ENCODE measurements around the gene FSTL4.
A peak's percentile ranks its signal among the peaks of the same experiment; 100 is the strongest.

The FSTL4 gene

GRCh38 chr5:133364936-133365707 is 247.2 kb downstream of the FSTL4 start:
- DNase-seq, result peak; percentile 56

- no peak for DNase-seq
Measured at GRCh38 chr5:133363807-133364587, 248.3 kb downstream of the FSTL4 start.

GRCh38 chr5:133362438-133362837 is 249.9 kb downstream of the FSTL4 start:
- no peak for DNase-seq

DNA sequence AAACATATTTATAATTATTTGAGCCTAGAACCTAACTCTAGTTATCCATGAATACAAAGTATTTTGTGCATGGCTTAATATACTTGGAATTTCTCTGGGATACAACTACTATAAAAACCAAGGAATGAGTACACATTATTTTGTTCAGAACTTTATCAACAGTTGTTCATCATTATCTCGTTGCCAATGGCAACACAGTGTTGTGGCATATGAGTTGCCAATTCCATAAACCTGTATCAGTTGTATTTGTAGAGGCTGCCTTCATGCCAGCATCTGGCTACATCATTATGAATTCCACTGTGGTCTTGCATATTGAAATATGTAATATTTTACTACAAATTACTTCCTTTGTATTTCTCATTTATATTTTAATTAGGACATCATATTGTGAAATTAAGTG is 250.4 kb downstream of the FSTL4 start:
- DNase-seq, result no peak

DNA sequence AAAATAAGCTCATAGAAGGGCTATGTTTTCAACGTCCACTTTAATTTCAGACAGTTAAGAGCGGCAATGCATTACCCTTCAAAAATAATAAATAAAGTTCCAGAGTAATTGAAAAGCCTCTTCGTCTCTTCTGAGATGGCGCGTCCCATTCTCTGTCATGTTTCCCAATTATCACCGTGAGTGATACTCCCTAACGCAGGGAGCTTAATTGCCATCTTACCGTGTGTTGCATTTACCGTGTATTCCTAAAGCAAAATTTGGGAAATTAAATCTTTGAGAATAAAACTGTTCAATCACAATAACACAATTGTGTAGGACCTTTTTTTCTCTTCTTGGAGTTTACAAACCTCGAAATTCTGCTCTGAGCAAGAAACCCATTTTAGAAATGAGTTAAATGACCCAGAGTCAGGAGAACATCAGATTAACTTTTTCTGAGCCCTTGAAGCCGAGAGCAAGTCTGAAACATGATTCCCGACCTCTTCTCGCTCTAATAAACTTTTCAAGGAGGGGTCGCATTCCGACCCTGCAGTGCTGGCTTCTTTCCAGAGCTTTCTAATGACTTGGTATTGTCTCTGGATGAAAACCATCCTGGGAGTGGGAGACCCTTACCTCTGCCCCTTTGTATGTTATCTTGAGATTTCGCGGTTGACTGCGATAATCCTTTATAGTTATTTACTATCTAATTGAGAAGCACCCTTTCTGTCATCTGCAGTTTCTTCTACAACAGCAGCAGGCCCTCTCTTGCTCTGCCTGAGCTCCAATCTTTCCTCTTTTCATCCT is 251.5 kb downstream of the FSTL4 start:
- peak; percentile 60 for DNase-seq

DNA sequence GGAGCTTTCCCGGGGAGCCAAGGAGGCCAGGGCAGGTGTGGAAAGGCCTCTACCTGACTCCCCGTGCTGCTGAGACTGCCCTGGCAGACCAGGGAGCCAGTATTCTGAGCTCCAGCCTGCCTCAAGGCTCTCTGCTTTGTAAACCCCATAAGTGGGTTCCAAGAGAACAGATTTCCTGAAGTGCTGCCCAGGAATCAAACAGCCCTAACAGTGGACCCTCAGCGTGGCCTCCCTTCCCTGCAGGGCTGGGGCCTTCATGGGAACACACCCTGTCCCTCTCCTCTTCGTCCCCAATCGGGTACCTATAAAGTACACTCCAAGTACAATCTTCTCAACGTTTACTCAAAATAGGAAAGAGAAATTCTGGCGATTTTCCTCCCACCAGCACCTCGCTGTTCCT is 252.5 kb downstream of the FSTL4 start:
- DNase-seq, result no peak

- DNase-seq, result no peak
Measured at GRCh38 chr5:133358271-133358670, 254.1 kb downstream of the FSTL4 start.

DNA sequence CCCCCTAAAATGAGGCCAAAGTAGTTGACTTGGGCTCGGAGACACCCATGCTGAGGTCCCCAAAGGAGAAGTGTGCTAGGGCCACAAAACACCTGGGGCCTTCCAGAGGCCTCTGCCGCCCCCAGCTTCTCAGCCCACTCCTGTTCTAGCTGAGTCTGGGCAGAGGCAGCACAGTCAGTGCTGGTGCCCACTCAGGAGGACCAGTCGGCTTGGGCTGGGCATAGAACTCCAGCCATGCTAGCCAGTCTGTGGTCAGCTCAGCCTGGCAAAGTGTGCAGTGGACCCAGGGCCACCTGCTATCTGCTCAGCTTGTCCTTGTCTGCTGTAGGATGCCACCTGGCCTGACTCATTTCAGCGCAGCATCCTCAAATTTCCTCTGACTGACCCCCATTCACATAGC is 254.6 kb downstream of the FSTL4 start:
- no peak for DNase-seq

DNA sequence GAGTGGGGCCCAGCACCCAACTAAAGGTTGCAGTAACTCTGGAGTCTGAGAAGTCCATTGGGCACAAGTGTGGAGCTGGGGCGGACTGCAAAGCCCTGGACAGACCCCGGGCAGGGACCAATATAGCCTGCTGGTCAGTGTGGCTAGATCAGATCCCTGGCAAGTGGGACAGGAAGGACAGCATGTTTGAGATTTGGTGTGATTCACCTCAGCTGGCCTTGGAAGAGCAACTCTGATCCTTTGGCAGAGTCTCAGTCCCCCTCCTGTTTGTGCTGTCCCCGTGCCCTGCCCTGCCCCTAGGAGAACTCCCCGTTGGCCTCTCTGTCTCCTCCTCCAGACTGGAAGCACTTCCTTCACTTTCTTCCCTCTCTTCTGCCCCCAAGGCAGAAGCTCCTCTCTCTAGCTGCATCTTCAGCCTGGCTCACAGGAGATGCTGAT is 255.3 kb downstream of the FSTL4 start:
- DNase-seq, result no peak

GRCh38 chr5:133356396-133356983 is 255.9 kb downstream of the FSTL4 start:
- no peak for DNase-seq

DNA sequence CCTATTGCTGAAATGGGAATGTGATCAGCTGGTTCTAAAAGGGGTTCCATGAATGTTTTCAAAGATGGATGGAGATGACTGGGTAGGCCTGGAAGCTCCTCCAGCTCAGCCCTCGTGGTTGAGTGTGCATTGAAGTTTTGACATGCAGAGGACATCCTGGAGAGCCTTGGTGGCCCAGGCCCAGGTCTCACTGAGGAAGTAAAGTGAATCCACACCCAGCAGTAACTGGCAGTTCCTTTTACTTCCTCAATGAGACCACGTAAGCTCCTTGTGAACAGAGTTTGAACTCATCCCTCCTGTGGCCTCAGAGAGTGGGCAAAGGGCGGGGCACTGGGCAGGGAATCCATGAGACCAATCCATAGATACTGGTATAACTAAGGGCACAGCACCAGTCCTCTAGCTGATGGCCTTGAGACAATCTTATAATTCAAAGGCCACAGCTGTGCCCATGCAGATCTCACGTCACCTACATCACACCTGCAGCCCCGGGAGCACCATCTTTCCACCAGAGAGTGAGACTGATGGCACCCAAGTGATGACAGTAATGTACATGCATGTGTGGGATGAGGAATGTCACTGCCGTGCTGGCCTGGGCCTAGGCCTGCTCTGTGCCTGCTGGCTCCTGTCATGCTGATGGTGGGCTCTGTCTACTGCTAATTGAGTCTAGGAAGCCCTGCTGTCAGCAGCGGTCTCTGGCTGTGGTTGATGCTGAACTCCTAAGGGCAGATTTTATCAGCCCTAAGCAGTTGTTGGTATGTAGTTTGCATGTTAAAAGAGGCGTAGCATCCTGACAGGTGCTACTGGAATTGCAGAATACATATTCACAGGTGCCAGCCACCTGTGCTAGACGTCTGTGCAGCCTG is 257.8 kb downstream of the FSTL4 start:
- no peak for DNase-seq

DNA sequence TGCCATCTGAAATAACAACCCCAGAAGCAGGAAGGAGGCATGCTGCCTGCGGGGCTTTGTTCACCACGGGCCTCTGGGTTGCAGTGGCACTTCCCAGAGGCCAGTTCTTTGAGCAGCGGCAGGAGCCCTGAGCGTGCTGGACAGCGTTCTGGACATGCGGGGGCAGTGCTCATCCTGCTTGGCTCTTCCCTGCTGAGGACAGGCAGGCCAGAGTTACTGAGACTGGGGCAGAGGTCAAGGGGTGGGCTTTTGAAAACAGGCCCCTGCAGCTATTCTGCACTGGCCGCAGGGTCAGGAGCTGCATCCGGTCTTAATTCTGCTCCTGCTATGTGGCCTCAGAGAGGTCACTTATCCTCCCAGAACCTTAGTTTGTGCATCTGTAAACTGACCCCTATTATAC is 258.6 kb downstream of the FSTL4 start:
- no peak for DNase-seq

- no peak for DNase-seq
Measured at GRCh38 chr5:133348406-133348805, 263.9 kb downstream of the FSTL4 start.

DNA sequence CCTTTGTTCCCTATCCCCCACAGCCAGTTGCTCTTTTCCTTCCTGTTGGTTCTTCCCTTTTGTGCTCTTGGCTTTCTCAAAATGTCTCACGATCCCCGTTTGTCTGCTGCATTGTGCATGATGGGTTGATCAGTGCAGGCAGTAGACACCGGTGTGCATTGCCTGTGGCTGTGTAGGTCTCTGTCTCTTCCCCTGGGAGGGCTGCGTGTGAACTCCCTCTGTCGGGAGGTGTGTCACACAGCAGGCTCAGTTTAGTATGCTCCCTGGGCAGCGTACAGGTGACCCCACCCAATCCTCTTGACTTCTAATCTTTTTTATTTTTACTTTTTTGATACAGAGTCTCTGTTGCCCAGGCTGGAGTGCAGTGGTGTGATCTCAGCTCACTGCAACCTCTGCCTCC is 265.3 kb downstream of the FSTL4 start:
- no peak for DNase-seq

GRCh38 chr5:133344266-133344665 is 268.1 kb downstream of the FSTL4 start:
- no peak for DNase-seq

DNA sequence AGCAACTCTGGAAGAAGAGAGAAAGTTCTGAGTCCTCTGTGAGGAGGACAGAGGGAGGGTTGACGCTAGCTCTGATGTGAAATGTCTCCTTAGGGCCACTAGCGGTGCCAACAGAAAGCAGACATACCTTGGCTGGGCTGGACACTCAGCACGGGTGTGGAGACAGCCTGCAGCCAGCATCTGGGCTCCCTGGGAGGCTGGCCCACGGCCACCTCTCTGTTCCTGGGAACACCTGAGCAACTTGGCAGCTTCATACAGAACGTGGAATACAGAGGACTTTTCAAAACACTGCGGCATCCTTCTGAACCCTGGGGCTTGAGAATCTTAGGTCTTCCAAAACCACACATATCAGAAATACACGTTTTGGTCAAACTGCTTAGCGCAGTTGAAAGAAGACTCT is 269.1 kb downstream of the FSTL4 start:
- no peak for DNase-seq

GRCh38 chr5:133341915-133342710 is 270.2 kb downstream of the FSTL4 start:
- DNase-seq, result no peak

DNA sequence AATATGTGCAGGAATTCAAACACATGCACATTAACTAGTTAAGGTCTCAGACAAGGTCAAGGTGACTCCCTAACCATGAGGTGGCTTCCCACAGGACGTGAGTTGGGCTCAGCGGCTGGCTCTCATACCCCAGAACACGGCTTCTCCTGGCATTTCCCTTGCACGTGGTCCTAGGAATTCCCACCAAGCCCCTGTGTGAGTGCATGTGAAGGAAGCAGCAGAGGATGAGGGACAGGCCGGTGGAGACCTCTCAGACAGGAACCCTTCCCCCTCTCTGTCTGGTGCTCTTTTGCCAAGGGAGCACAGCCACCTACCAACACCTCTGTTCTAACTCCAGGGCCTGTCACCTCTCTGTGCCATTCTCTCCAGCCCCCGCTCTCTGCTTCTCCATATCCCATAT is 271.0 kb downstream of the FSTL4 start:
- DNase-seq, result no peak

DNA sequence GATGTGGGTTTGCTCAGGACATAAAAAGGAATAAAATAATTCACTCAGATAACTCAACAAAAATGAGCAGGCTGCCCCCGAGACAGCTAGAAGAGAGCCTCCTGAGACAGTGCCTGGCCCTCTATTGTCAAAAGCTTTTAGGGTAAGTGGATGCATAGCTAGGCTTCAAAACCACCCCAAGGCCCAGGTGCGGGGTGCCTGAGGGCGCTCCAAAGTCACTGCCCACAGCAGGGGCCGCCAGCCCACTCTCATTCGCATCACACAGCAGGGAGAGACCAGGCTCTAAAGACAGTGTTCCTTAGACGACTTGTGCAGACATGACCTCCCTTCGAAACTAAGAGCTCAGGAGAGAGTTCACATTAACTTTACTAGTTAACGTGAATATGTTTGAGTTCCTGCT is 271.5 kb downstream of the FSTL4 start:
- DNase-seq, result no peak

DNA sequence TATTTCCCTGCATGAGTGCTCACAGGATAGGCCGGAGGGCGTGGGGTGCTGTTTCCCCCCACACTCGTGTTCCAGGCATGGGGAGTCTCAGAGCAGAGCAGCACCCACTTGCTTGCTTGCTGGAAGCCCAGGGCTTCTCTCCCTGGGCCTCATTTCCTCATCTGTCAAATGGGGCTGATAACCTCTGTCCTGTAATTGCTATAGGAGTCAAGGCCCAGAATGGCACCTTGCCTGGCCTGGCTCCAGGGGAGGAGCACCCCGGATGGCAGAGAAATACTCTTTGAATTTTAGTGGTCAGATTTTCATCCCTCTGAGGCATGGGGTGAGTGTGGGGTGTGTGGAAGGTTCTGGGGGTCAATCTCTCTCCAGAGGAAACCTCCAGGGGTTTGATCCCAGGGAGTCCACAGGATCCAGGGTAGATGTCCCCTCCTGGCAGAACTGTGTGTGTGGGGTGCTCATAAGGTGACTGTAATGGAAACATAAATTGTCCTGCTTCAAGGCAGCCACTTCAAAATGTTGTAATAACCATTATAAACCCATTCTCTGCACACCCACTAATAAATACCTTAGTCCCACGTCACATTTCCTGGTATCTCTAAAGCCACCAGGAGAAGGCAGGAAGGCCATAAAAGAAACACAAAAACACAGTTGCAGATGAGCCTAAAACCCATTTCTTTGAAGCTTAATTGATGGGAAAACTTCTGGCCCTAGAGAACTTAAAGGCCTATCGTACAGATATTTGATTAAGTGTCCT is 272.2 kb downstream of the FSTL4 start:
- no peak for DNase-seq

All from right kidney (tissue), 1 donor.